Activated CD4-positive, alpha-beta T cell treated with anti-CD3 and anti-CD28 coated beads, Interleukin-2, amount 50 U/mL, for 4 hours (primary cell): ENCODE data around the gene DDO.

Experiments
- DNase-seq, 2 experiments: peaks; one replicate each; pipeline ENCODE4 v3.0.0-alpha.2; 2020

Gene DDO

GRCh38 chr6:110419028-110419739 lies 3.8 kb upstream of the DDO start:
- DNase-seq, result no peak

GRCh38 chr6:110418594-110418993 lies 3.2 kb upstream of the DDO start:
- DNase-seq, result no peak

- DNase-seq, result no peak
Observed at GRCh38 chr6:110414669-110415068, 706 bp downstream of the DDO start.

- no peak for DNase-seq
Observed at GRCh38 chr6:110412360-110412759, 3.0 kb downstream of the DDO start.

- DNase-seq, result no peak
Observed at GRCh38 chr6:110410511-110410910, 4.9 kb downstream of the DDO start.

- DNase-seq, result no peak
Observed at GRCh38 chr6:110409794-110410193, 5.6 kb downstream of the DDO start.

GRCh38 chr6:110408901-110409300 lies 6.5 kb downstream of the DDO start:
- no peak for DNase-seq

GRCh38 chr6:110404607-110405006 lies 10.8 kb downstream of the DDO start:
- no peak for DNase-seq

- DNase-seq, result no peak
Observed at GRCh38 chr6:110401585-110402176, 13.7 kb downstream of the DDO start.

GRCh38 chr6:110400208-110400607 lies 15.2 kb downstream of the DDO start:
- DNase-seq, result no peak

GRCh38 chr6:110399219-110400071 lies 15.9 kb downstream of the DDO start:
- no peak for DNase-seq

- no peak for DNase-seq
Observed at GRCh38 chr6:110398778-110399177, 16.6 kb downstream of the DDO start.

- no peak for DNase-seq
Observed at GRCh38 chr6:110395221-110395620, 20.2 kb downstream of the DDO start.

- DNase-seq, result no peak
Observed at GRCh38 chr6:110394409-110394808, 21.0 kb downstream of the DDO start.

GRCh38 chr6:110392727-110393126 lies 22.6 kb downstream of the DDO start:
- DNase-seq, result no peak

- DNase-seq, result no peak
Observed at GRCh38 chr6:110390404-110390803, 25.0 kb downstream of the DDO start.

GRCh38 chr6:110389689-110390382 lies 25.5 kb downstream of the DDO start:
- DNase-seq, result no peak

- DNase-seq, result no peak
Observed at GRCh38 chr6:110387986-110388385, 27.4 kb downstream of the DDO start.

- no peak for DNase-seq
Observed at GRCh38 chr6:110385458-110385863, 29.9 kb downstream of the DDO start.

GRCh38 chr6:110378552-110378951 lies 36.8 kb downstream of the DDO start:
- DNase-seq, result no peak

GRCh38 chr6:110369066-110369465 lies 46.3 kb downstream of the DDO start:
- DNase-seq, result no peak

GRCh38 chr6:110368284-110368683 lies 47.1 kb downstream of the DDO start:
- DNase-seq, result no peak

GRCh38 chr6:110367825-110368224 lies 47.5 kb downstream of the DDO start:
- DNase-seq, result no peak
